WTC11 (cell line): ENCODE results near the gene DGLUCY. TPM values are rescaled to one million over a fixed set of nuclear protein-coding genes. Genes with fewer than 3 reads are reported as not detected.
"Not testable (repeated sequence)": the region's sequence is repeated elsewhere in the genome, so short reads cannot be mapped to it uniquely, and the experiment has no call there.

Source experiments
- ATAC-seq: fragments of 200-7000 bp; cut with Tn5 transposase; 2 replicates; pipeline ENCODE4 v1.10.0; 2021; ENCODE audit warnings: mild to moderate bottlenecking, moderate library complexity
- CTCF ChIA-PET: fragments of 300-600 bp; sonication (Branson Sonifier 250); formaldehyde crosslinking; loops from one replicate; lab custom pipeline; 2021; ENCODE audit warnings: antibody characterized with exemption; lab: Charles Lee
- POLR2A ChIA-PET: fragments of 350-600 bp; sonication (Branson Sonifier 250); formaldehyde crosslinking; loops from one replicate; lab custom pipeline; 2021; ENCODE audit warnings: antibody characterized with exemption; lab: Charles Lee
- DNase-seq: peaks from one replicate; pipeline ENCODE4 v3.0.0; 2021; ENCODE audit warnings: low spot score
- H3K27ac Mint-ChIP-seq: 2 replicates; pipeline ENCODE4 v1.8.0; 2021; ENCODE audit warnings: mixed read lengths
- H3K27me3 Mint-ChIP-seq: 2 replicates; pipeline ENCODE4 v1.8.0; 2021; ENCODE audit warnings: low read depth, mild to moderate bottlenecking, moderate library complexity, mixed read lengths
- H3K36me3 Mint-ChIP-seq: 2 replicates; pipeline ENCODE4 v1.8.0; 2021; ENCODE audit warnings: mixed read lengths
- H3K4me1 Mint-ChIP-seq: 2 replicates; pipeline ENCODE4 v1.8.0; 2022; ENCODE audit warnings: mixed read lengths
- H3K4me3 Mint-ChIP-seq: 2 replicates; pipeline ENCODE4 v1.8.0; 2021; ENCODE audit warnings: mild to moderate bottlenecking, moderate library complexity, mixed read lengths
- H3K9me3 Mint-ChIP-seq: 2 replicates; pipeline ENCODE4 v1.8.0; 2021; ENCODE audit warnings: mixed read lengths
- CREB1 ChIP-seq: sonication (generic); formaldehyde crosslinking; IDR thresholded peaks from 2 replicates; pipeline ENCODE4 v1.8.0; 2023; ENCODE audit warnings: mild to moderate bottlenecking, missing genetic modification reagents
- ETV6 ChIP-seq: sonication (generic); formaldehyde crosslinking; IDR thresholded peaks from 2 replicates; pipeline ENCODE4 v1.8.1; 2022; ENCODE audit warnings: mild to moderate bottlenecking, missing genetic modification reagents
- FOXJ3 ChIP-seq: sonication (generic); formaldehyde crosslinking; IDR thresholded peaks from 2 replicates; pipeline ENCODE4 v1.9.0; 2021; ENCODE audit warnings: missing genetic modification reagents, mild to moderate bottlenecking, borderline replicate concordance
- FOXP1 ChIP-seq: sonication (generic); formaldehyde crosslinking; IDR thresholded peaks from 2 replicates; pipeline ENCODE4 v1.8.0; 2022; ENCODE audit warnings: missing genetic modification reagents, mild to moderate bottlenecking, moderate library complexity, borderline replicate concordance
- JUN ChIP-seq: sonication (generic); formaldehyde crosslinking; IDR thresholded peaks from 2 replicates; pipeline ENCODE4 v1.8.0; 2023; ENCODE audit warnings: mild to moderate bottlenecking, missing genetic modification reagents
- KAT7 ChIP-seq: sonication (generic); formaldehyde crosslinking; IDR thresholded peaks from 2 replicates; pipeline ENCODE4 v1.8.1; 2023; ENCODE audit warnings: missing genetic modification reagents, mild to moderate bottlenecking, borderline replicate concordance
- NFE2L1 ChIP-seq: sonication (generic); formaldehyde crosslinking; IDR thresholded peaks from 2 replicates; pipeline ENCODE4 v1.8.1; 2023; ENCODE audit warnings: missing genetic modification reagents
- ZNF138 ChIP-seq: sonication (generic); formaldehyde crosslinking; conservative IDR thresholded peaks from 2 replicates; pipeline ENCODE4 v1.8.1; 2022; ENCODE audit warnings: mild to moderate bottlenecking, moderate library complexity, missing genetic modification reagents
- ZNF263 ChIP-seq: sonication (generic); formaldehyde crosslinking; IDR thresholded peaks from 2 replicates; pipeline ENCODE4 v1.8.1; 2022; ENCODE audit warnings: low read depth, mild to moderate bottlenecking, moderate library complexity, missing genetic modification reagents
- ZNF396 ChIP-seq: fragments of 250-450 bp; sonication (Bioruptor Pico); IDR thresholded peaks from 2 replicates; pipeline ENCODE4 v1.8.0; 2021; ENCODE audit warnings: mild to moderate bottlenecking, moderate library complexity, borderline replicate concordance
- ZNF416 ChIP-seq: fragments of 250-450 bp; sonication (Bioruptor Pico); IDR thresholded peaks from 2 replicates; pipeline ENCODE4 v1.9.0; 2021; ENCODE audit warnings: mild to moderate bottlenecking, inconsistent platforms
- ZNF423 ChIP-seq: fragments of 250-450 bp; sonication (Bioruptor Pico); IDR thresholded peaks from 2 replicates; pipeline ENCODE4 v2.1.2; 2022; ENCODE audit warnings: mild to moderate bottlenecking, moderate library complexity
- total RNA-seq: library from RNA; stranded (reverse); gene quantifications from 3 replicates; pipeline ENCODE4 v1.2.3, GENCODE V29; 2021
- TF ChIP-seq, protein P1 (sequence below): fragments of 250-450 bp; sonication (Bioruptor Pico); IDR thresholded peaks from 2 replicates; pipeline ENCODE4 v1.9.0; 2021; ENCODE audit warnings: mild to moderate bottlenecking
- TF ChIP-seq, protein P2 (sequence below): sonication (generic); formaldehyde crosslinking; IDR thresholded peaks from 2 replicates; pipeline ENCODE4 v1.8.0; 2022; ENCODE audit warnings: missing genetic modification reagents
- TF ChIP-seq, protein P3 (sequence below): sonication (generic); formaldehyde crosslinking; IDR thresholded peaks from 2 replicates; pipeline ENCODE4 v1.8.1; 2023; ENCODE audit warnings: mild to moderate bottlenecking, missing genetic modification reagents

Gene DGLUCY
- total RNA-seq, 1 experiment from 2014 or later = 35.4 TPM

DNA sequence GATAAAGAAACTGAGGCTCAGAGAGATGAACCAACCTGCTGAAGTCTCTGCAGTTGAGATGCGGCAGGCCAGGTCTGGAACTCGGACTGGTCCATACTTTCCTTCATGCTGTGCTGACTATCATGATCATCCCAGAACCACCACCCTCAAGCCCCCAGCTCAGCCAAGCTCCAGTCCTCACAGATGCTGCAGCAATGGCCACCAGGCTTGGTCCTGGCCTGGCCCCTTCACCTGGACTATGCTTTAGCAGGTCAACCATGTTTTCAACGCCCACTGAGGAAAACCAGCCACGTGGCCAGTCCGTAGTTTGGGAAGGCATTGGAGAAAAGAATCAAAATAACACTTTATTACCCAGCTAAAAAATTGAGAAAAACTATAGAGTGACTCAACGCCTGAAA lies 129.2 kb downstream of the DGLUCY start:
- ATAC-seq (no peak), DNase-seq (no peak)
- peaks cover 12% of the 10 kb centered on the region for H3K27me3 Mint-ChIP-seq
- POLR2A ChIA-PET = no interaction called here
- CTCF ChIA-PET = interaction anchor here (1.8 to 4.1 kb wide), 2 partner anchors 10 to 43 kb away, joined by 7 to 19 read pairs; no protein-coding TSS in a partner anchor
- peaks cover 3% of the 10 kb centered on the region; the same call in 1 of the 2 replicates for H3K36me3 Mint-ChIP-seq
- H3K27ac Mint-ChIP-seq = no peak overlapping the region
- TF ChIP-seq FOXP1 (CRISPR knock-in tag) (no peak), ZNF416 (CRISPR knock-in tag) (no peak), ZNF138 (CRISPR knock-in tag) (no peak), KAT7 (CRISPR knock-in tag) (no peak), ZNF396 (CRISPR knock-in tag) (no peak), NFE2L1 (CRISPR knock-in tag) (no peak), ETV6 (no peak)
- TF ChIP-seq, protein P1, sequence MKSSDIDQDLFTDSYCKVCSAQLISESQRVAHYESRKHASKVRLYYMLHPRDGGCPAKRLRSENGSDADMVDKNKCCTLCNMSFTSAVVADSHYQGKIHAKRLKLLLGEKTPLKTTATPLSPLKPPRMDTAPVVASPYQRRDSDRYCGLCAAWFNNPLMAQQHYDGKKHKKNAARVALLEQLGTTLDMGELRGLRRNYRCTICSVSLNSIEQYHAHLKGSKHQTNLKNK (CRISPR knock-in tag) = no peak
- TF ChIP-seq, protein P2, sequence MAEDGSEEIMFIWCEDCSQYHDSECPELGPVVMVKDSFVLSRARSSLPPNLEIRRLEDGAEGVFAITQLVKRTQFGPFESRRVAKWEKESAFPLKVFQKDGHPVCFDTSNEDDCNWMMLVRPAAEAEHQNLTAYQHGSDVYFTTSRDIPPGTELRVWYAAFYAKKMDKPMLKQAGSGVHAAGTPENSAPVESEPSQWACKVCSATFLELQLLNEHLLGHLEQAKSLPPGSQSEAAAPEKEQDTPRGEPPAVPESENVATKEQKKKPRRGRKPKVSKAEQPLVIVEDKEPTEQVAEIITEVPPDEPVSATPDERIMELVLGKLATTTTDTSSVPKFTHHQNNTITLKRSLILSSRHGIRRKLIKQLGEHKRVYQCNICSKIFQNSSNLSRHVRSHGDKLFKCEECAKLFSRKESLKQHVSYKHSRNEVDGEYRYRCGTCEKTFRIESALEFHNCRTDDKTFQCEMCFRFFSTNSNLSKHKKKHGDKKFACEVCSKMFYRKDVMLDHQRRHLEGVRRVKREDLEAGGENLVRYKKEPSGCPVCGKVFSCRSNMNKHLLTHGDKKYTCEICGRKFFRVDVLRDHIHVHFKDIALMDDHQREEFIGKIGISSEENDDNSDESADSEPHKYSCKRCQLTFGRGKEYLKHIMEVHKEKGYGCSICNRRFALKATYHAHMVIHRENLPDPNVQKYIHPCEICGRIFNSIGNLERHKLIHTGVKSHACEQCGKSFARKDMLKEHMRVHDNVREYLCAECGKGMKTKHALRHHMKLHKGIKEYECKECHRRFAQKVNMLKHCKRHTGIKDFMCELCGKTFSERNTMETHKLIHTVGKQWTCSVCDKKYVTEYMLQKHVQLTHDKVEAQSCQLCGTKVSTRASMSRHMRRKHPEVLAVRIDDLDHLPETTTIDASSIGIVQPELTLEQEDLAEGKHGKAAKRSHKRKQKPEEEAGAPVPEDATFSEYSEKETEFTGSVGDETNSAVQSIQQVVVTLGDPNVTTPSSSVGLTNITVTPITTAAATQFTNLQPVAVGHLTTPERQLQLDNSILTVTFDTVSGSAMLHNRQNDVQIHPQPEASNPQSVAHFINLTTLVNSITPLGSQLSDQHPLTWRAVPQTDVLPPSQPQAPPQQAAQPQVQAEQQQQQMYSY (CRISPR knock-in tag) = no peak
- TF ChIP-seq, protein P3, sequence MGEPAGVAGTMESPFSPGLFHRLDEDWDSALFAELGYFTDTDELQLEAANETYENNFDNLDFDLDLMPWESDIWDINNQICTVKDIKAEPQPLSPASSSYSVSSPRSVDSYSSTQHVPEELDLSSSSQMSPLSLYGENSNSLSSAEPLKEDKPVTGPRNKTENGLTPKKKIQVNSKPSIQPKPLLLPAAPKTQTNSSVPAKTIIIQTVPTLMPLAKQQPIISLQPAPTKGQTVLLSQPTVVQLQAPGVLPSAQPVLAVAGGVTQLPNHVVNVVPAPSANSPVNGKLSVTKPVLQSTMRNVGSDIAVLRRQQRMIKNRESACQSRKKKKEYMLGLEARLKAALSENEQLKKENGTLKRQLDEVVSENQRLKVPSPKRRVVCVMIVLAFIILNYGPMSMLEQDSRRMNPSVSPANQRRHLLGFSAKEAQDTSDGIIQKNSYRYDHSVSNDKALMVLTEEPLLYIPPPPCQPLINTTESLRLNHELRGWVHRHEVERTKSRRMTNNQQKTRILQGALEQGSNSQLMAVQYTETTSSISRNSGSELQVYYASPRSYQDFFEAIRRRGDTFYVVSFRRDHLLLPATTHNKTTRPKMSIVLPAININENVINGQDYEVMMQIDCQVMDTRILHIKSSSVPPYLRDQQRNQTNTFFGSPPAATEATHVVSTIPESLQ (CRISPR knock-in tag) = no peak
- H3K4me1 Mint-ChIP-seq = no peaks in the 10 kb centered on the region; the same call in 1 of the 2 replicates
- peaks cover 21% of the 10 kb centered on the region for H3K9me3 Mint-ChIP-seq
- H3K4me3 Mint-ChIP-seq = no peak overlapping the region

DNA sequence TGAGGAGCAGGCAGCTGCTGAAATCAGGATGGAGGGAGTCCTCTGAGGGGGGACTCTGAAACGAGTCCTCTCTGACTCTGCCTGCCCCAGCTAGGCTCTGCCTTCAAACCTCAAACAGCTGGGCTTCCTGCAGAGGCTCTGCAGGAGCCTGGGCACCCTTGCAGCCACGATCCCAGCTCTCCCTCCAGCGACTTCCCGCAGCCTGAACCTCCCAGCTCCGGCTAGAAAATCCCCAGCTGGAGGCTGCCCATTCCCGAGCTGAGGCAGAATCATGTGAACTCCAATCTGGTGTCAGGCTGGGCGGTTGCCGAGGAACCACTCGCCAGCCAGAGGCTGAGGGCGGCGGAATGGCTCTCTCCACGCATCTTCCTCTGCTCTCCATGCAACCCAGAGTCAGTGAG lies 130.6 kb downstream of the DGLUCY start, which contains the start of gene GPR68:
Gene GPR68 (minus strand): TSS at position 204 of the 401 bp plus-strand sequence. CDS start 9,654 bp downstream, outside the sequence.
- Mint-ChIP-seq H3K36me3 (peaks cover 1% of the 10 kb centered on the region; the same call in 1 of the 2 replicates), H3K27me3 (peaks cover 12% of the 10 kb centered on the region), H3K9me3 (peaks cover 19% of the 10 kb centered on the region), H3K4me1 (peaks cover under 1% of the 10 kb centered on the region; the same call in 1 of the 2 replicates), H3K4me3 (no peak within 1 kb of the TSS), H3K27ac (no peak within 1 kb of the TSS)
- peak; percentile 58; the same call in 1 of the 2 replicates for TF ChIP-seq ZNF423 (CRISPR knock-in tag)
- TF ChIP-seq ZNF263 = 0 out of 2 replicates have a peak, but pooled peaks have one; percentile 29
- TF ChIP-seq JUN = no peak
- TF ChIP-seq FOXJ3 (CRISPR knock-in tag) = no peak
- CTCF ChIA-PET = interaction anchor here (0.9 to 4.1 kb wide), 6 partner anchors 8 to 111 kb away, joined by 3 to 19 read pairs (median 4); no protein-coding TSS in a partner anchor
- DNase-seq (peak; percentile 43), ATAC-seq (peak; percentile 82)
- POLR2A ChIA-PET = interaction anchor here (0.6 kb wide), 2 partner anchors 71 to 248 kb away, joined by 3 to 4 read pairs; no protein-coding TSS in a partner anchor

DNA sequence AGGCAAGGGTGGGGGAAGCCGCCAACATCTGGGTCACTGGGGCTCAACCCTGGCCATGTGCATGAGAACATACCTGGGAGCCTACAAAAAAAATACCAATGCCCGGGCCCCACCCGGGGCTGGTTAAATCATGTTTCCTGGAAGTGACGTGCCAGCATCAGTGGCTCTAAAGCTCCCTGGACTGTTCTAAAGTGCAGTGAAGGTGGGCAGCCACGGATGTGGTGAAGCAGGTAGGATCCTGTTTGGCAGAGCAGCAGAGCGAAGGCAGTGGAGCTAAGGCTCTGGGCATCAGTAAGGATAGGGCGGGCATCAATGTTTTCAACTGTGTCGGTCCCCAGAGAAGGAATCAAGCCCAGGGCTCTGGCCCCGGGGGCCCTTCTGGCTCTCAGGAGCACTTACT lies 131.2 kb downstream of the DGLUCY start:
- Mint-ChIP-seq H3K4me3 (no peak overlapping the region), H3K4me1 (peaks cover 6% of the 10 kb centered on the region), H3K27me3 (peaks cover 12% of the 10 kb centered on the region), H3K36me3 (no peaks in the 10 kb centered on the region), H3K27ac (no peak overlapping the region), H3K9me3 (peaks cover 14% of the 10 kb centered on the region)
- POLR2A ChIA-PET = interaction anchor here (0.6 kb wide), 1 partner anchor 72 kb away, joined by 4 read pairs; no protein-coding TSS in a partner anchor
- no peak for TF ChIP-seq CREB1 (CRISPR knock-in tag)
- DNase-seq (no peak), ATAC-seq (peak; percentile 19; the same call in 1 of the 2 replicates)
- CTCF ChIA-PET = interaction anchor here (0.9 to 4.1 kb wide), 5 partner anchors 19 to 110 kb away, joined by 3 to 19 read pairs (median 4); no protein-coding TSS in a partner anchor

DNA sequence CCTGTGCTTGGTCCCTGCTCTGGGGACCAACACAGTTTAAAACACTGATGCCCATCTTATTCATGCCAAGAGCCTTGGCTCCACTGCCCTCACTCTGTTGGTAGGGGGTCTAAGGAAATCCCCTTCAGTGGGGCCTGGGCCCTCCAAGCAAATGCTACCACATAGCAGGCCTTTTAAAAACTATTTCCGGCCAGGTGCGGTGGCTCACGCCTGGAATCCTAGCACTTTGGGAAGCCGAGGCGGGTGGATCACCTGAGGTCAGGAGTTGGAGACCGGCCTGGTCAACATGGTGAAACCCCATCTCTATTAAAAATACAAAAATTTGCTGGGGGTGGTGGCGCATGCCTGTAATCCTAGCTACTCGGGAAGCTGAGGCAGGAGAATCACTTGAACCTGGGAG lies 131.7 kb downstream of the DGLUCY start:
- peaks cover 11% of the 10 kb centered on the region for H3K4me1 Mint-ChIP-seq
- POLR2A ChIA-PET, H3K4me3 Mint-ChIP-seq, DNase-seq, ATAC-seq, H3K27ac Mint-ChIP-seq, H3K36me3 Mint-ChIP-seq: not testable (repeated sequence)
- H3K9me3 Mint-ChIP-seq = peaks cover 10% of the 10 kb centered on the region
- CTCF ChIA-PET = interaction anchor here (0.9 to 4.1 kb wide), 3 partner anchors 41 to 182 kb away, joined by 3 to 19 read pairs (median 3); no protein-coding TSS in a partner anchor
- peaks cover 12% of the 10 kb centered on the region for H3K27me3 Mint-ChIP-seq
